HG02759 (cell line): ENCODE results near the gene KIN.
"Not testable (repeated sequence)": the region's sequence is repeated elsewhere in the genome, so short reads cannot be mapped to it uniquely, and the experiment has no call there.

ENCODE experiments used
- ATAC-seq: cut with Tn5 transposase; IDR thresholded peaks from one replicate; pipeline ENCODE4 v1.9.1; 2021; ENCODE audit warnings: mild to moderate bottlenecking, moderate library complexity; ENCODE audit not compliant: unreplicated experiment

Gene KIN

GRCh38 chr10:7738536-7739407 is 49.0 kb downstream of the KIN start:
- no peak for ATAC-seq

- ATAC-seq, result no peak
Measured at GRCh38 chr10:7734821-7735220, 53.0 kb downstream of the KIN start.

DNA sequence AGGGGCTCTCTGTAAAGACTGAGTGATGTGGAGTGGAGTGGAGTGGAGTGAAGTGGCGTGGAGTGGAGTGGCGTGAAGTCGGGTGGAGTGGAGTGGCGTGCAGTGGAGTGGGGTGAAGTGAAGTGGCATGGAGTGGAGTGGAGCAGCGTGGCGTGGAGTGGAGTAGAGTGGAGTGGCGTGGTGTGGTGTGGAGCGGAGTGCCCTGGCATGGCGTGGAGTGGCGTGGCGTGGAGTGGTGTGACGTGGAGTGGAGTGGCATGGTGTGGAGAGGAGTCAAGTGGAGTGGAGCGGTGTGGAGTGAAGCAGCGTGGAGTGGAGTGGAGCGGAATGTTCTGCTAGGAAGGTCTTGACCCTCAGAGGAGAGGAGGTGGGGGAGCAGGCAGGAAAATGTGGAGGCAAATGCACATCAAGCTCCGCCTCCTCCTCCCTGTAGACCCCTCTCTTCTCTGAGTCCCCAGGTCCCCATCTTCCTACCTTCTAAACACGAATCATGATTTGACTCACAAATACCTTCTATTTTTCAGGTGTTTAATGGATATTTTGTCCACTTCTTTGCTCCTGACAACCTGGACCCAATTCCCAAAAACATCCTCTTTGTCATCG is 64.8 kb downstream of the KIN start:
- ATAC-seq, result no peak

- no peak for ATAC-seq
Measured at GRCh38 chr10:7720478-7720877, 67.3 kb downstream of the KIN start.

- ATAC-seq, result no peak
Measured at GRCh38 chr10:7718685-7719084, 69.1 kb downstream of the KIN start.

DNA sequence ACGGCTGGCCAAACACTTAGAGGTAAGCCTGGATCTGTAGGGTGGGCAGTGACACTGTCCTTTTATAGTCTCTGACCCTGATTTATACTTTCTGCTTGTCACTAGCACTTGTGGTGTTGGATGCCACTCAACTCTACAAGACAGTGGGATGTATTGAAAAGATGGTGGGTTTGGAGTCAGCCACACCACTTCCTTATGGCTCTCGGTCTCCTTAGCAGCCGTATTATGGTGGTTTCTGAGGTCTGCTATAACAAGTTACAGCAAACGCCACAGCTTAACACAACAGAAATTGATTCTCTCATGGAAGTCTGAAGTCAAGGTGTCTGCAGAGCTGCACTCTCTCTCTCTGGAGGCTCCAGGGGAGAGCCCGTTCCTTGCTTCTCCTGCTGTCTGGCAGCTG is 70.0 kb downstream of the KIN start:
- ATAC-seq, result no peak

DNA sequence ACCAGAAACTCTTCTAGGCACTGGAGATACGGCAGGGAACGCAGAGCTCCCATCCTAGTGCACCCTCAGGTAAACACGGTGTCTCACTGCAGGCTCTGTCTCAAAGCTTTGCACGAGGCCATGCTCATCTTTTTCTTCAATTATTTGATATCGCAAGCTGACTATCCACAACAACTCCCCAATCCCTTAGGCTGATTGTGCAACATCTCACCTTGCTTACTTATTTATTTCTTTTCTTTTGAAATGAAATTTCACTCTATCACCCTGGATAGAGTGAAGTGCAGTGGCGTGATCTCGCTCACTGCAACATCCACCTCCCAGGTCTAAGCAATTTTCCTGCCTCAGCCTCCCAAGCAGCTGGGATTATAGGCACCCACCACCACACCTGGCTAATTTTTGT is 72.3 kb downstream of the KIN start:
- no peak for ATAC-seq

DNA sequence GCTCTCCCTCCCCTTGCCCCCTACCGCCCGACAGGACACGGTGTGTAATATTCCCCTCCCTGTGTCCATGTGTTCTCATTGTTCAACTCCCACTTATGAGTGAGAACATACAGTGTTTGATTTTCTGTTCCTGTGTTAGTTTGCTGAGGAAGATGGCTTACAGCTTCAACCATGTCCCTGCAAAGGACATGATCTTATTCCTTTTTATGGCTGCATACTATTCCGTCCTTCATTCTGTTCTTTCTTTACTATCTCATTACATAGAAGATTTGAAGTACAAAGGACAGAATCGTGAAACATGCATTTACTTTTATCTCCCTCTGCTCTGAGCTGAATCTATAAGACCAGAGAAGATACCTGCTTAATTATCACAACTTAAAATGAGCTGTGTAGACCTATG is 76.7 kb downstream of the KIN start:
- not testable (repeated sequence) for ATAC-seq

DNA sequence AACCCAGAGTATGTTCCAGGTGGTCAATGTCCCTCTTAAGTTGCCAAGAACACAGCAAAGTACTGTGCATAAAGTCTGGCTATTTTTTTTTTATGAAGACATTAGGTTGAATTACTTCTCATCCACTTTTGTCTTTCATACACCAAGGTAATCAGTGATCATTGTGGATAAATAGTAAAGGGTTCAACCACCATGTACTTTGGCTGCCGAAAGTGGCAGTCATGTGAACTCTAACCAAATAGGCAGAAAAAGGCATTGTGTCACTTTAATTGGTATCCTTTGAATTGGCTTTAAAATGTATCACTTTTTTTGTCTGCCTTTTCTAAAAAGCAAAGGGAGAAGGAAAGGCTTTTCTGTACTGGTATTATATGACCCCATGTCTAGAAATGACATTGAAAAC is 77.3 kb downstream of the KIN start:
- ATAC-seq, result no peak

GRCh38 chr10:7708832-7709231 is 79.0 kb downstream of the KIN start:
- ATAC-seq, result no peak

GRCh38 chr10:7707858-7708622 is 79.8 kb downstream of the KIN start:
- no peak for ATAC-seq

GRCh38 chr10:7707102-7707501 is 80.7 kb downstream of the KIN start:
- ATAC-seq, result no peak

DNA sequence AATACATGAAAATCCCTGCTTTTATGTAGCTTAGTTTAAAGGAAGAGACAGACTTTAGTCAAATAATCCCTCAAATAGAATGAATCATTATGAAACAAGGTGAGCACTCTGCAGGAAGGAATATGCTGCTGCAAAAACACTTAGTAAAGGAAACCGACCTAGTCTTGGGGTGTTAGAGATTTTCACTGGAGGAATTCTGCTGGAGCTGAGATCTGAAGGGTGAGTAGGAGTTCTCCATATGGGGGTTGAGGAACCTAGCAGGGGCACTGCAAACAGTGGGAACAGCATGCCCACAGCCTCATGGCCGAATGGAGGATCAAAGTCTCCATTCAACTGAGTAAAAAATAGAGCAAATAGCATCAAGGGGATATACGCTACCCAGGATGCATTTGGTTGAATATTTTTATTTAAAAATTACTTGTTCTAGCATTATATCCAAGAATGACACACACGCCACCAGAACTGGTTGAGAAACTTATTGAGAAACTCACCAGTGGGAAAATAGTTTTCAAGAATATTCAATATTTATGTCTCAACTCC is 81.2 kb downstream of the KIN start:
- ATAC-seq, result no peak

DNA sequence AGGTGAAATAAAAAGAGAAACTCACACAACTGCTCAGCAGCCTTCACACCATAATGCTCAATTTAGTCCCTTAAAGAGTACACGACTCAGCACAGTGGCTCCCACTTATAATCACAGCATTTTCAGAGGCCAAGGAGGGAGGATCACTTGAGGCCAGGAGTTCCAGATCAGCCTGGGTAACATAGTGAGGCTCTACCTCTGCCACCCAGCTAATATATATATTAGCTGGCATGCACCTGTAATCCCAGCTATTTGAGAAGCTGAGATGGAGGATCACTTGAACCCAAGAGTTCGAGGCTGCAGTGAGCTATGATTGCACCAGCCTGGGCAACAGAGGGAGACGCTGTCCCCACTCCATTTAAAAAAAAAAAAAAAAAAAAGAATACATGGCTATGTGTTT is 82.5 kb downstream of the KIN start:
- ATAC-seq, result no peak

DNA sequence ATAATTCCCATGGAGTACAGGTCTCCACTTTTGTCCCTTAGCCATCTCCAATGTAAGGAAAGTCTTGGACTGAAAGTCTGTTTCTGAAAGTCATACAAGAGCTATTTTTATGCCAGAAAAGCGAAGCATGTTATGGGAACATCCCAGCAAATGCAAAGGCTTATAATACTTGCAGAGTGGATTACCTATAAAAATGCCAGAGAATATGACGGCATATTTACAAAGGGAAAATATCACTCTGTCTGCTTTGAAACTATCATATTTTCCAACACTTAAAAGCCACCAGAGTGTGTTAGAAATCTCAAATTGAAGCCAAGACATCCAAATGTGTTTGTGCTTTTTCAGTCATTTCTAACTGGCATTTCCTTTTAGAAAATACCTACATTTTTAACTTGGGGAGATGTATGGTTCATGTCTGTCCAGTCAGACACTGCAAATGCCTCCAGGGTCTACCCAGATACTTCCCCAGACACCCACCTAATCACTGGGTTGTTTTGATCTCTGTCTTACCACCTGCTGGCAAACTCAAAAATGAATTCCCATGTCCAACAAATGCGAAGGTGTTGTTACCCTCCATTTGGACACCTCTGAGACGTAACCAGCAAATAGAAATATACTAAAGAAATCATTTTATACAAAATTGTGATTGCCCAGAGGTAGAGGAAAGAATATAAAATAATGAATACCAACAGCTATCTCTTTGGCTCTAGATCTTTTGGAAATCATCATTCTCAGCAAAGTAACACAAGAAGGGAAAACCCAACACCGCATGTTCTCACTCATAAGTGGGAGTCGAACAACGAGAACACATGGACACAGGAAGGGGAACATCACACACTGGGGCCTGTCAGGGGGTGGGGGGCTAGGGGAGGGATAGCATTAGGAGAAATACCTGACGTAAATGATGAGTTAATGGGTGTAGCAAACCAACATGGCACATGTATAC is 83.4 kb downstream of the KIN start:
- no peak for ATAC-seq

- ATAC-seq, result no peak
Measured at GRCh38 chr10:7703140-7703539, 84.7 kb downstream of the KIN start, which contains the start of gene ITIH2. ITIH2 (plus strand) TSS chr10:7703316; CDS start chr10:7703435, 119 bp downstream.

DNA sequence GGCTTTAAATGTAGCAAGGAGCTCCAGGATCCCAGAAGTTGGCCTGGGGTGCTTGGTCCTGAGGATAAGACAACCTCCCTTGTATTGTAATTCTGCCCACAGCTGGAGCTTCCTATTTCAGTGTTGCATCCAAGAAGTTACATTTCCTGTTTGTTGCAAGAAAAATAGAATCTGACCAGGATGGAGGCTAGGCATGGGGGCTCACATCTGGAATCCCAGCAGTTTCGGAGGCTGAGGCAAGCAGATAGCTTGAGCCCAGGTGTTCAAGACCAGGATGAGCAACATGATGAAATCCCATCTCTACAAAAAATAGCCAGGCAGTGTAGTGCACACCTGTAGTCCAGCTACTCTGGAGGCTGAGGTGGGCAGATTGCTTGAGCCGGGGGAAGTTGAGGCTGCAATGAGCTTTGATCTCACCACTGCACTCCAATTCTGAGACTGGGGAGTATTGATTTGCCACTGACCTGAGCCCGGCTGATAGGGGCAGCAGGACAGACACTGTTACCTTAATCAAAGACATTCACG is 85.4 kb downstream of the KIN start:
- no peak for ATAC-seq

GRCh38 chr10:7701158-7701742 is 86.5 kb downstream of the KIN start:
- no peak for ATAC-seq
